ENCODE data around the gene ZBTB22.
A peak's percentile ranks its signal among the peaks of the same experiment; 100 is the strongest.

GRCh38 chr6:33277663-33278391, 39.7 kb downstream of the ZBTB22 start:
- no peak for TF ChIP-seq CTCF (IDR thresholded peaks at IDR 0.05; ENCODE audit: insufficient read depth, low read length)
- no peak for TF ChIP-seq GABPA (IDR thresholded peaks at IDR 0.05; ENCODE audit: low read depth)
- TF ChIP-seq REST (IDR thresholded peaks at IDR 0.05; ENCODE audit: insufficient replicate concordance, low read depth) = no peak
- TF ChIP-seq POLR2AphosphoS5 (IDR thresholded peaks at IDR 0.05; ENCODE audit: low read depth) = peak; percentile 41

Measured in HL-60 (cell line).